K562 (cell line): Measurements from ENCODE around the gene SORT1. TPM values are rescaled to one million over a fixed set of nuclear protein-coding genes. Genes with fewer than 3 reads are reported as not detected.

Source experiments
- ARID3A ChIP-seq: IDR thresholded peaks from 2 replicates; pipeline ENCODE4 v1.6.1; 2012; ENCODE audit warnings: low read depth, low read length, improper control_type of control experiment, borderline replicate concordance
- ARNT ChIP-seq, 2 experiments: fragments of 450-650 bp; IDR thresholded peaks; 2 replicates each; pipeline ENCODE4 v1.6.1; 2016; ENCODE audit warnings: mild to moderate bottlenecking in 1 of 2
- ATF1 ChIP-seq, 2 experiments: fragments of 450-650 bp in 1 of 2; IDR thresholded peaks; 2 replicates each; pipeline ENCODE4 v1.6.1; 2016; ENCODE audit warnings: missing compliant biosample characterization in 1 of 2, missing genetic modification characterization in 1 of 2
- CREB1 ChIP-seq, 2 experiments: sonication (generic) in 1 of 2; formaldehyde crosslinking in 1 of 2; IDR thresholded peaks; 2 replicates each; pipeline versions ENCODE4 v1.6.1 to v1.8.0; 2012 to 2022; ENCODE audit warnings: inconsistent platforms in 1 of 2, mild to moderate bottlenecking in 1 of 2, missing genetic modification reagents in 1 of 2, moderate library complexity in 1 of 2
- CREBBP ChIP-seq: IDR thresholded peaks from one replicate; pipeline ENCODE4 v1.6.1; 2012; ENCODE audit warnings: low read depth, mild to moderate bottlenecking, control low read depth, inconsistent platforms, low read length
- ERF ChIP-seq: fragments of 450-650 bp; formaldehyde crosslinking; IDR thresholded peaks from 2 replicates; pipeline ENCODE4 v1.4.0; 2020; ENCODE audit warnings: mild to moderate bottlenecking, mixed read lengths
- GATA2 ChIP-seq: sonication (generic); formaldehyde crosslinking; IDR thresholded peaks from 2 replicates; pipeline ENCODE4 v1.4.0; 2020; ENCODE audit warnings: mild to moderate bottlenecking, missing genetic modification reagents
- LEF1 ChIP-seq: fragments of 450-650 bp; IDR thresholded peaks from 2 replicates; pipeline ENCODE4 v1.6.1; 2016; ENCODE audit warnings: mild to moderate bottlenecking
- MCM2 ChIP-seq: fragments of 450-650 bp; IDR thresholded peaks from 2 replicates; pipeline ENCODE4 v1.6.1; 2017; ENCODE audit warnings: low read depth, mild to moderate bottlenecking
- NELFE ChIP-seq: IDR thresholded peaks from 2 replicates; pipeline ENCODE4 v1.6.1; 2011; ENCODE audit warnings: mild to moderate bottlenecking; ENCODE audit not compliant: insufficient read depth, insufficient read length
- NFRKB ChIP-seq: fragments of 450-650 bp; IDR thresholded peaks from 2 replicates; pipeline ENCODE4 v1.6.1; 2016; ENCODE audit warnings: low read depth
- PBX2 ChIP-seq, 2 experiments: IDR thresholded peaks in 1 of 2; conservative IDR thresholded peaks in 1 of 2; 2 replicates each; pipeline ENCODE4 v1.6.1; 2016; ENCODE audit warnings: low read depth in 2 of 2, mild to moderate bottlenecking in 1 of 2, missing compliant biosample characterization in 1 of 2, missing genetic modification characterization in 1 of 2, moderate library complexity in 1 of 2
- POLR2B ChIP-seq: fragments of 450-650 bp; IDR thresholded peaks from 2 replicates; pipeline ENCODE4 v1.6.1; 2018; ENCODE audit warnings: low read depth; ENCODE audit not compliant: partially characterized antibody
- RBM25 ChIP-seq: fragments of 200-400 bp; formaldehyde crosslinking; IDR thresholded peaks from 2 replicates; pipeline ENCODE4 v1.6.1; 2018; ENCODE audit warnings: low read length, low read depth, moderate library complexity; ENCODE audit not compliant: severe bottlenecking
- SFPQ ChIP-seq: fragments of 200-400 bp; formaldehyde crosslinking; IDR thresholded peaks from 2 replicates; pipeline ENCODE4 v1.6.1; 2017; ENCODE audit warnings: mild to moderate bottlenecking, low read depth, low read length, moderate library complexity
- ZBTB17 ChIP-seq: fragments of 450-650 bp; formaldehyde crosslinking; IDR thresholded peaks from 2 replicates; pipeline ENCODE4 v1.4.0; 2020; ENCODE audit warnings: mild to moderate bottlenecking
- ZBTB8A ChIP-seq: fragments of 450-650 bp; IDR thresholded peaks from 2 replicates; pipeline ENCODE4 v1.6.1; 2018; ENCODE audit warnings: mild to moderate bottlenecking, moderate library complexity; ENCODE audit not compliant: partially characterized antibody
- ZNF143 ChIP-seq: sonication (generic); formaldehyde crosslinking; IDR thresholded peaks from 2 replicates; pipeline ENCODE4 v1.9.0; 2022; ENCODE audit warnings: mild to moderate bottlenecking, missing genetic modification reagents
- polyA plus RNA-seq, 8 experiments: library from polyadenylated mRNA; depleted of rRNA in 4 of 8; stranded (reverse) in 5 of 8; unstranded in 3 of 8; fragments of >200 nt; fragmentation: Nextera tagmentation in 2 of 8; fragmentation: Illumina TruSeq in 1 of 8; extraction: Ambion mirVana in 2 of 8; extraction: Trizol in 1 of 8; gene quantifications; 2 replicates each; pipeline versions ENCODE4 v1.2.1 to v1.2.3, GENCODE V29; 2011 to 2014; ENCODE audit warnings: inconsistent platforms in 1 of 8, missing spikeins in 1 of 8
- total RNA-seq, 7 experiments: library from RNA; depleted of rRNA in 6 of 7; stranded (reverse); fragments of >200 nt in 6 of 7; fragmentation: Illumina TruSeq in 2 of 7; extraction: Trizol in 2 of 7; gene quantifications; 2 replicates each; pipeline versions ENCODE4 v1.2.1 to v1.2.3, GENCODE V29; 2011 to 2021; ENCODE audit warnings: low replicate concordance in 1 of 7

The SORT1 gene
- total and polyA plus RNA-seq, 9 of the 15 experiments (the other 6 are each of a cell fraction or from before 2014, with no cell fraction given), result 27.4 to 112 (median 65.0) TPM

DNA sequence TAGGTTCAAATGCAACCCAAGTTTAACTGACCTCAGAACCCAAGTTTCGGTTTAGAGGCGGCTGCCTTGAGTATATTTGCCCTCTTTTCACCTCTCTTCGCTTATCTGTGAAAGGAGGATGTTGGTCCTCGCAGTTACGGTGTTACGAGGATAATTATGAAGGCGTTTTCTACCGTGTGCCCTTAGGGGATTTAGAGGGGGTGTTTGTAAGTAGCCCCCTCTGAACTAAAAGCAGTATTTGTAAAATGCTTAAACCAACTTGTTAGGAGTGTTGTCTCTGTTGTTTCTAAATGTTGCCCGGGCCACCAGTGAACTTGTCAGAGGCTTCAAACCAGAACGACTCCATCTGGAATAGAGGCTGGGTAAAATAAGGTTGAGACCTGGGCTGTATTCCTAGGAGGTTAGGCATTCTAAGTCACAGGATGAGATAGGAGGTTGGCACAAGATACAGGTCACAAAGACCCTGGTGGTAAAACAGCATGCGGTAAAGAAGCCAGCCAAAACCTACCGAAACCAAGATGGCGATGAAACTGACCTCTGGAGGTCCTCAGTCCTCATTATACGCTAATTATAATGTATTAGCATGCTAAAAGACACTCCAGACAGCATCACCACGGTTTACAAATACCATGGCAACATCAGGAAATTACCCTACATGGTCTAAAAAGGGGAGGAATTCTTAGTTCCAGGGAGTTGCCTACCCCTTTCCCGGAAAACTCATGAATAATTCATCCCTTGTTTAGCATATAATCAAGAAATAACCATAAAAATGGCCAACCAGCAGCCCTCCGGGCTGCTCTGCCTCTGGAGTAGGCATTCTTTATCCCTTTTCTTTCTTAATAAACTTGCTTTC, 113.7 kb downstream of the SORT1 start (continued):
- no peak for TF ChIP-seq GATA2 (CRISPR knock-in tag)
- TF ChIP-seq CREBBP, result no peak
- 0 out of 2 replicates have a peak, but pooled peaks have one; percentile 5 for TF ChIP-seq NFRKB
- 0 out of 2 replicates have a peak, but pooled peaks have one; percentile 20 for TF ChIP-seq ZBTB17 (CRISPR knock-in tag)
- no peak for TF ChIP-seq PBX2 (CRISPR knock-in tag; IDR thresholded peaks at IDR 0.05; ENCODE audit: low read depth)
- no peak for TF ChIP-seq PBX2 (tag; conservative IDR thresholded peaks at IDR 0.05; ENCODE audit: low read depth)
- no peak for TF ChIP-seq ZBTB8A
- 0 out of 2 replicates have a peak, but pooled peaks have one; percentile 11 for TF ChIP-seq ZNF143 (CRISPR knock-in tag)
- no peak for TF ChIP-seq MCM2
- no peak for TF ChIP-seq NELFE
- TF ChIP-seq POLR2B, result peak; percentile 10
- peak; percentile 54 for TF ChIP-seq LEF1
- no peak for TF ChIP-seq CREB1 (IDR thresholded peaks at IDR 0.05)
- TF ChIP-seq CREB1 (CRISPR knock-in tag; IDR thresholded peaks at IDR 0.05), result no peak
- no peak for TF ChIP-seq ATF1 (CRISPR knock-in tag; IDR thresholded peaks at IDR 0.05)
- peak; percentile 3; the same call in 1 of the 2 replicates for TF ChIP-seq ATF1 (tag; IDR thresholded peaks at IDR 0.05)
- TF ChIP-seq RBM25, result no peak
- no peak for TF ChIP-seq SFPQ
- TF ChIP-seq ARNT (IDR thresholded peaks at IDR 0.05), result 0 out of 4 replicates have a peak, but pooled peaks of 1 of the 2 experiments have one; percentile 12
- no peak for TF ChIP-seq ARID3A
- TF ChIP-seq ERF (CRISPR knock-in tag), result no peak
